Stimulated activated CD4-positive, alpha-beta T cell treated with anti-CD3 and anti-CD28 coated beads, Interleukin-2, amount 100 ng/mL, for 48 hours (primary cell): ENCODE data around the gene SUPT16H.
"Not testable (repeated sequence)": the region's sequence is repeated elsewhere in the genome, so short reads cannot be mapped to it uniquely, and the experiment has no call there.

ENCODE experiments used
- DNase-seq, 2 donors: peaks; one replicate each; pipeline ENCODE4 v3.0.0-alpha.2; 2020

The SUPT16H gene

DNA sequence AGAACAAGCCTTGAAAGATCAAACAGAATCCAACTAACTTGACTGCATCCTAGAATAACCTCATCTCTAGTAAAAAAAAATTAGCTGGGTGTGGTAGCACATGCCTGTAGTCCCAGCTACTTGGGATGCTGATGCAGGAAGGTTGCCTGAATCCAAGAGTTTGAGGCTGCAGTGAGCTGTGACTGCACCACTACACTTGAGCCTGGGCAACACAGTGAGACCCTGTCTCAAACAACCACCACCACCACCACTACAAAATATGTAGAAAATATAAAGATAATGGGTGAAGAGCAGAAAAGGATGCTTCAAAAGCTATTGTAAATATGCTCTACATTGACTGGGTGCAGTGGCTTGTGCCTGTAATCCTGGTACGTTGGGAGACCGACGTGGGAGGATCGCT is 27.3 kb downstream of the SUPT16H start:
- DNase-seq = no peak

DNA sequence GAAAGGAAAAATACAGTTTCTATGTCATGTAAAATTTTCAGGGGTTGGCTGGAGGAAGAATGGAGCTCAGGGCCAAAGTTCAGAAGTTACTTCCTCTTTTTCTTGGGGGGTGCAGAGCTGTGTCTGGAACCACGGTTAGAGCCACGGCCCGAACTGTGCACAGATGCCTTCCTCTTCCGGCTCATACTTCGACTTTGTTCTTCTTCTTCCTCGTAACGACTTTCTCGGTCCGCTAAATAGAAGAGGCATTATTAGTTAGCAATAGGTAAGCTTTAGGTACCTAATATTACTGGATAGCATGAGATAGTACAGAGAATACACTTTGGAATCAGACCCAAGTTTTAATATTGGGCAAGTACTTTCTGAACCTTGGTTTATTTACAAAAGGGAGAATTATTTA is 31.2 kb downstream of the SUPT16H start:
- DNase-seq = no peak

DNA sequence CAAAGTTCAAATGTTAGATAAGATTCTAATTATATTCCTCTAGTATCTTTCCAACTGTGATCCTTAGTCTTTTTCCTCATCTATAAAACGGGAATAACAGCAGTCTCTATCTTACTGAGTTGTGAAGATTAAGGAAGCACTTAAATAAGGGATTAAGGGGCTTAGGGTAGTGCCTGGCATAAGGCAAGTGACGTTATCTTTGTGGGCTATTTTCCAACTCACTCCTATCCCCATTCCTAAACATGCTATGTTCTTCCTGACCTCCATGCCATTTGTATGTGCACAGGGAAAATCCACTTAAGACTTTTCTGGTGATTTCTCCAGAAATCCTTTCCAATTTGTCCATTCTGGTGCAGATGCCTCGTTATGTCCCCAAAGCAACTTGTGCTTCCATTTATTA is 33.3 kb downstream of the SUPT16H start:
- DNase-seq = no peak

- DNase-seq = no peak
Observed at GRCh38 chr14:21347201-21347600, 36.6 kb downstream of the SUPT16H start.

DNA sequence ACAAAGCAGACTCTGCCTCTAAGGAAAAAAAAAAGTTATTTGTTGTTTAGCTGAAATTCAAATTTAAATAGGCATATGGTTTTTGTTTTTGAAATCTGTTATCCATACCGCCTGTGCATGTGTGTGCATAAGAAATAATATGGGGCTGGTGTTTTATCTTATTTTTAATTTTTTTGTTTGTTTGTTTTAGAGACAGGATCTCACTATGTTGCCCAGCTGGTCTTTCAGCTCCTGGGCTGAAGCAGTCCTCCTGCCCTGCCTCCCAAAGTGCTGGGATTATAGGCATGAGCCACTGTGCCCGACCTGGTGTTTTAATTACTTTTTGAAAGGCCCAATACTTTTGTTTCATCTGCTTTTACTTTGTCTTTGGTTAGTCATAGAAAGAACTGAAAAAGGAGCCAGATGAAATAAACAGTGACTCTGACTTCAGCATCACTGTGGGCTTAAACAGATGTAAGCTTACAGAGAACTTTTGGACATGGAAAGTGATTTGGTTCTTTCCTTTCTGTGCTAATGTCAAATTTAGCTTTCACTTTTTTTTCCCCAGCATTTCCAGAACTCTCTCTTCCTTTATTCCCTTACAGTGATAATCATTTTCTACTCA is 37.2 kb downstream of the SUPT16H start:
- DNase-seq = no peak

DNA sequence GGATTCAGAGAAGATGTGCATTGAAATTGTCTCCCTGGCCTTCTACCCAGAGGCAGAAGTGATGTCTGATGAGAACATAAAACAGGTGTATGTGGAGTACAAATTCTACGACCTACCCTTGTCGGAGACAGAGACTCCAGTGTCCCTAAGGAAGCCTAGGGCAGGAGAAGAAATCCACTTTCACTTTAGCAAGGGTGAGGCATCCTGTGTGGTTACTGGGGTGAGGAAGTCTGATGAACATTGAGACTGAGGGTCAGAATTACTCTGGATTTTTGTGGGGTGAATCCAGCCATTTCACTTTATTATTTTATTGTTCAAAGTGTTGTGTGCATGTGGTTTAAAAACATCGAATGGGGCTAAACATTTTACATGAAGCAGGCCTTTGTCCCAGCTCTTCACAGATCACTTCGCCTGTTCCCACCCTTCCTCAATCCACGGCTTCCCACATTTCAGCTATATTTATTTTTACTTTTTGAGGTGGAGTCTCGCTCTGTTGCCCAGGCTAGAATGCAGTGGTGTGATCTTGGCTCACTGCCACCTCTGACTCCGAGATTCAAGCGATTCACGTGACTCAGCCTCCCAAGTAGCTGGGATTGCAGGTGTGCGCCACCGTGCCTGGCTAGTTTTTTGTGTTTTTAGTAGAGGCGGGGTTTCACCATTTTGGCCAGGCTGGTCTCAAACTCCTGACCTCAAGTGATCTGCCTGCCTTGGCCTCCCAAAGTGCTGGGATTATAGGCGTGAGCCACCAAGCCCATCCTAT is 40.6 kb downstream of the SUPT16H start:
- no peak for DNase-seq

DNA sequence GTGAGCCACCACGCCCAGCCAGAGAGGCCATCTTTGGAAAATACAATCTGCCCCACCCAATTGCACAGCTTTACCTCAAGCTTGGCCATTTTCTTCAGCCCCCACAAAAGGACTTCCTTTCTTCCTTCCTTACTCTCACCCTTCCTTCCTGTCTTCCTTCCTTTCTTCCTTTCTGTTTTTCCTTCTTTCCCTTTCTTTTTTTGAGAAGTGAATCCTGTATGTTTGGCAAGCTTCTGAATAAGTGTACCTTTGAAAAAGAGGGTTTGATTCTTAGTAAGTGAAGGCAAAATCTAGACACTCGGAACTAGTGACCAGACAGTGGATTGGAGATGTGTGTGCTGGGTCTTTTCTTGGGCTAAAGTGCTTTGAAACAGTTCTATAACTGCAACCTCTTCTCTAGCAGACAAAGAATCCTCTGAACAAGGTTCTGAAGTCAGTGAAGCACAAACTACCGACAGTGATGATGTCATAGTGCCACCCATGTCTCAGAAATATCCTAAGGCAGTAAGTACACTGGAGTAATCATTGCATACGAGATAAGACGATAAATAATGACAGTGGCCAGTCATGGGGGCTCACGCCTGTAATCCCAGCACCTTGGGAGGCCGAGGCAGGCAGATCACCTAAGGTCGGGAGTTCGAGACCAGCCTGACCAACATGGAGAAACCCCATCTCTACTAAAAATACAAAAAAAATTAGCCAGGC is 49.5 kb downstream of the SUPT16H start:
- no peak for DNase-seq

- no peak for DNase-seq
Observed at GRCh38 chr14:21332950-21333349, 50.9 kb downstream of the SUPT16H start.

- DNase-seq = no peak
Observed at GRCh38 chr14:21326972-21327371, 56.8 kb downstream of the SUPT16H start.

- no peak for DNase-seq
Observed at GRCh38 chr14:21322716-21323115, 61.1 kb downstream of the SUPT16H start.

GRCh38 chr14:21320913-21321312 is 62.9 kb downstream of the SUPT16H start:
- no peak for DNase-seq

DNA sequence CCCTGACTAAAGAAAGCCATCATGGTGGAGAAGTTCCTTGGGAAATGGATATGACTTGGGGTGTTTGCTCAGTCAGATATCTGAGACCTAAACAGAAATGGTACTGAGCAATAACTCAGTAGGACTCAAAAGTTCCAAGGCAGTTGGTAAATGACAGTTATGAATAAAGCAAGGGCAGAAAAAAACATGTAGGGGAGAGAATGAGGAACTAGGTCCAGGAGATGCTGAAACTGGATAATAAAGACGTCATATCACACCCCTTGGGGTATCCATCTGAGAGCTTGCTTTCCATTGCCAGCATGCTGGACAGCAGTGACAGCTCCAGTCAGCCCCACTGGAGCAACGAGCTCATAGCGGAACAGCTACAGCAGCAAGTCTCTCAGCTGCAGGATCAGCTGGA is 66.4 kb downstream of the SUPT16H start:
- no peak for DNase-seq

GRCh38 chr14:21313512-21313911 is 70.3 kb downstream of the SUPT16H start:
- DNase-seq = no peak

DNA sequence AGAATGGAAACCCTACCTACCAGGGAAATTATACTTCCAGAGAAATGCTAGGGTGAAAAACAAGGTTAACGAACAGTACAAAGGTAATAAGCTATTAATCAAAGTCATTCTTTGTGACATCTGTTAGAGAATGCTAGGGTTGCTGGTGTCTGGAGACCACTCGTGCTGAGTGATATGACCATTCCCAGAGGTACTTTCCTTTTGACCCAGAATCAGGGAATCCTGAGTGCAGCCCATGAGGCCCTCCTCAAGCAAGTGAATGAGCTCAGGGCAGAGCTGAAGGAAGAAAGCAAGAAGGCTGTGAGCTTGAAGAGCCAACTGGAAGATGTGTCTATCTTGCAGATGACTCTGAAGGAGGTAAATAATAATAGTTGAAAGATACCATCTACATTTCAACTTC is 72.2 kb downstream of the SUPT16H start:
- DNase-seq = no peak

DNA sequence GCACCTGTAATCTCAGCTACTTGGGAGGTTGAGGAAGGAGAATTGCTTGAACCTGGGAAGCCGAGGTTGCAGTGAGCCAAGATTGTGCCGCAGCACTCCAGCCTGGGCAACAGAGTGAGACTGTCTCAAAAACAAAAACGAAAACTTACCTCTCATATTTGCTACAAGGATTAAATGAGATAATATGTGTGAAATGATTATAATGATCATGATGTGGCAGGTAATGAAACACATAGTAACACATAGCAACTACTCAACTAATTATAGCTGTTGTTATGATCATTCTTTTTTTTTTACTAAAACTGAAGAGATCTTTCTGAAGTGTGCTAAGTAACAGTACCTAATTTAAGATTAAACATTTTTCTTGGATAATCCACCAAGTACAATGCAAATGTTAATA is 73.9 kb downstream of the SUPT16H start:
- DNase-seq = no peak

GRCh38 chr14:21309238-21309636 is 74.6 kb downstream of the SUPT16H start:
- DNase-seq = peak in 1 of 2 donors; percentile 1

- peak; percentile 59 to 63 for DNase-seq
Observed at GRCh38 chr14:21308479-21309237, 75.2 kb downstream of the SUPT16H start.

- DNase-seq = no peak
Observed at GRCh38 chr14:21308132-21308478, 75.7 kb downstream of the SUPT16H start.

DNA sequence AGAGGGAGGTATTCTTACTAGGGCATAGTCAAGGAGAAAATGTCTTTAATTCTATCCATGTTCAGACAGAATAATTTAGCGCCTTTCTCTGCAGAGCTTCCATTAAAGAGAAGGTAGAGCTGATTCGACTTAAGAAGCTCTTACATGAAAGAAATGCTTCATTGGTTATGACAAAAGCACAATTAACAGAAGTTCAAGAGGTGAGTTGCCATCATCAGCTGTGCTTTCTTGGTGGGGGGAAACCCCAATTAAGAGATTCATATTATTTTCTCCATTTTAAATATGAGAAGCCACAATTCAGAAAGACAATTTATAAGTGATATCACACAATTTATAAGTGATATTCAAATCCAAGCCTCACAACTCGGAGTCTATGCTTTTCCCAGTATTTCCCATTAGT is 76.2 kb downstream of the SUPT16H start:
- no peak for DNase-seq

DNA sequence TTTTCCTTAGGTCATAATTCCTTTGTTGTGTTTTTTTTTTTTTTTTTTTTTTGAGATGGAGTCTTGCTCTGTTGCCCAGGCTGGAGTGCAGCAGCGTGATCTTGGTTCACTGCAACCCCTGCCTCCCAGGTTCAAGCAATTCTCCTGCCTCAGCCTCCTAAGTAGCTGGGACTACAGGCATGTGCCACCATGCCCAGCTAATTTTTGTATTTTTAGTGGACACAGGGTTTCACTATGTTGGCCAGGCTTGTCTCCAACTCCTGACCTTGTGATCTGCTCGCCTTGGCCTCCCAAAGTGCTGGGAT is 81.0 kb downstream of the SUPT16H start:
- not testable (repeated sequence) for DNase-seq

- DNase-seq = no peak
Observed at GRCh38 chr14:21302013-21302835, 81.6 kb downstream of the SUPT16H start.
